GM18873 (cell line): ENCODE data around the gene KCNQ1.

Experiments
- ATAC-seq: cut with Tn5 transposase; IDR thresholded peaks from one replicate; pipeline ENCODE4 v1.9.1; 2021; ENCODE audit warnings: mild to moderate bottlenecking, moderate library complexity, moderate number of reproducible peaks; ENCODE audit not compliant: unreplicated experiment, low FRiP score

Gene KCNQ1

DNA sequence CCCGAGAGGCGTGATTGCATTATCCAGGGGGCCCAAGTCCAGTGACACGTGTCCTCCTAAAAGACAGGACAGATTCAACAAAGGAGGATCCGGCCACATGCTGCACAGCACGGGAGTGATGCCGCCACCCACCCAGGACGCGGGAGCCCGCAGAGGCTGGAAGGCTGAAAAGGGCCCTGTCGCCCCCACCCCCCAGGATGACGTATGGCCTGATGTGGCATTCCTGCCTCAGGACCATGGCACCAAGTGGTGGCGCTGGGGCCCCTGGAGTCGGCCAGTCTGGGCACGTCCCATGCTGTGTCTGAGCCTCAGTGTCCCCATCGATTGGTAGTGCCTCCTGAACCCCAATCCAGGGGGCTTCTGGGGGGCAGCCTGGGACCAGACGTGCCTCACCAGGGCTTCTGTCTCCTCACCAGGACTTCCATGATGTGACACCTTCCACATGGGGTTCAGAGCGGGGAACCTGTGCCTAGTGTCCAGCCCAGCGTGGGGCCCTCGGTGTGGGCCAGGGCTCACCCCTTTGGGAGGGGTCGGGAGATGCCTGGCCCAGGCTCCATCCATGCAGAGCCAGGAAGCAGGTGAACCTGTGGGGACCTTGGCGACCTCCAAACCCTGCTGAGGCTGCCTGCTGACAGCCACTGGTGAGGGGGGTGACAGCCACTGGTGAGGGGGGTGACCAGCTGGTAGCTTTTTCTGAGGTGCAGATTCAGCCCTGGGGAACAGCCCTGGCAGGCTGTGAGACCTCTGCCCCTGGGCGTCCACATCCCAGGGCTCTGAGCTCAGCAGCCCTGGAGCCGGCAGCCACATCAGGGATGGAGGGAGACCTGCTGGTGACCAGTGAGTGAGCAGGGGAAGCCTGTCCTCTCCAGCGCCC lies 75.3 kb downstream of the KCNQ1 start:
- no peak for ATAC-seq

DNA sequence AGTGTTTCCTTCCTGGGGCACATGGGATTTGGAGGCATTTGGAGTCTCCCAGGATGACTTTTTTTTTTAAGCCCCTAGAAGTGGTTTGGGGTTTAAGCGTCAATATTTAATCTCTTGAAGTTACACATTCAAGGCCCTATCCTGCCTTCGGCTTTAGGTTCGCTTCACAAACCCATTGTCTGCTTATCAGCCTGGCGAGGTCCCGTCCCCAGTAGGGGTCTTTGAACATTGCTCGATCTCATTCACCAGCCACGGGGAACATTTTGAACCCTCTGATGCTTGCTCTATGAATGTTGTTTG lies 75.9 kb downstream of the KCNQ1 start:
- ATAC-seq, result no peak

DNA sequence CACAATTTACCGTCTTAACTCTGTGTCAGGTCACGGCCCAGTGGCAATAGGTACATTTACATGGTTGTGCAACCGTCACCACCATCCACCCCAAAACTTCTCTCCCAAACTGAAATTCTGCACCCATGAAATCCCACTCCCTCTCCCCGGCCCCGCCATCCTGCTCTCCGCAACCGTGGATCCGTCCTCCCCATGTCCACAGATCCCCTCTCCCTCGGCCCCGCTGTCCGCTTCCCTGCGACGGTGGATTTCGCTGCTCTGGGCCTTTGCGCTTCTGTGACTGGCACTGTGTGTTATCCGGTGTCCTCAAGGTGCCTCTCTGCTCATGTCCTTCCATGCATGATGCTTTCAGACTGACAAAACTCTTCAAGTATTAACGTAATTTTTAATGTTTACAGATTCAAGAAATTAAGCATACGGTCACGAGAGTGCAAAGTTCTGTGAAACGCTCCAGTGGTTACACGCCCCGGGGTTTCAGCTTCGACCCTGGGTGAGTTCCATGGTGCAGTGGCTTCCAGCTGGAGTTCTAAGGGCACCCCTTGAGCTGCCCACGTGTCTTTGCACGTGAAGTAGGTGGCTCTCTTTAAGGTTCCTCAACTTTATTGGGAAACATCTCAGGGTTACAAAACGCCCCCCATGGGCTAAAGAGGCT lies 76.4 kb downstream of the KCNQ1 start:
- ATAC-seq, result no peak

DNA sequence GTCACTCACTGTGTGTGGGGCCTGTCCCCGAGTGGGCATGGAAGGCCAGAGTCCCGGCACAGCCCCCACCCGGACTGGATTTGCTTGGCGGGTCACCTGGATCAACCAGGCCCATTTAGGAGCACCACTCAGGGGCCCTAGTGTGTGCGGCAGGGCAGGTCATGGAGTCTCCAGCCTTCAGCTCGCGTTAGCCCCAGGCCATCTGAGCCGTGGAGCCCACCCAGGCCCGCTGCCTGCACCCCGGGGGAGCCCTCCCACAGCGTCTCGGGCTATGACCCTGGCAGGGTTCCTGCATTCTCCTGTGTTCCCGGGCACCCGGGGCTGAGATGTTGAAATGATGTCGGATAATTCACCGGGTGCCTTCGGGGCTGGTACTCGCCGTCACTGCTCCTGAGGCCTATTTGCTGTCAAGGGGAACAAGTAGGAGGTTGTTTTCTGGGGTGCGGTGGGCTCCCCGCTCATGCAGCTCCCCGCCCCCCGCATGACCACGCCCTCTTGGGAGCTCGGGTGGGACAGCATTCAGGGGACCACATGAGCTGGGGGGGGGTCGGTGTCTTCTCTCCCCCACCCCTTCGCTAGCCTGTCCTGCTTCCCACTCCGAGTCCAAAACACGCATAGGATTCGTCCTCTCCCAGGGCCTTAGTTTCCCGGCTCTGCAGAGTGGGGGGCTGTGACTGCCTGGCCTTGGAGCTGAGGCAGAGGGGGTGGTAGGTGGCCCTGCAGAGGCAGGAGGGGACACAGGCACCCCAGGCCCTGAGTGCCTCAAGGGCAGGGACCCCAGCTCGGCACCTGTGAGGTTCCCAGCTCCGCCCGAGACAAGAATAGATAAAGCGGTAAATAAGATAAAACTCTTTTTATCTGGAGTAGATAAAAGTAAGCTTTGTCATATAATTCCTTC lies 77.2 kb downstream of the KCNQ1 start:
- ATAC-seq, result no peak

DNA sequence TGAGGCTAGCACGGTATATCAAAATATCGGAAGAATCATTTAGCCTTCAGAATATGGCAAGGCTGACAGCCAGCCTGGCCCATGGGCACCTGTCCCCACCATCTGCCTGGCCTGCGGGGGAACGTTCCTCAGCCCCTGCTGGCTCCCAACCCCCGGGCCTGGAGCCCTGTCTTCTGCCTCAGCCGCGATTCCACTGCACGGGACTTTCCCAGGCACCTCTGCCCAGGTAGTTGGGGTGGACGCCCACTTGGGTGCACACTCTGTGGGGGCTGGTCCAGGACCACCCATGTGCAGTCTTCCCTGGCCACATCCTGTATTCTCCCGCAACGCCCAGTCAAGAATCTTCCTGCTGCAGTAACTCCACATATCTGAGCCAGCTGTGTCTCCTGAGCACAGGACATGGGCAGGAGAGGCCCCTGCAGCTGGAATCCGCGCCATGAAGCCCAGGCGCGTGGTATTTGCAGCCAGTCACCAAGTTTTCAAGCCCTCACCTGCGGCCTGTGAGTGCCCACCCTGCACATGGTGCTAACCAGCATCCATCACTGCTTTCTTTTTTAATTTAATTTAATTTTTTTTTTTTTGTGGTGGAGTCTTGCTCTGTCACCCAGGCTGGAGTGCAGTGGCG lies 77.9 kb downstream of the KCNQ1 start:
- ATAC-seq, result no peak

DNA sequence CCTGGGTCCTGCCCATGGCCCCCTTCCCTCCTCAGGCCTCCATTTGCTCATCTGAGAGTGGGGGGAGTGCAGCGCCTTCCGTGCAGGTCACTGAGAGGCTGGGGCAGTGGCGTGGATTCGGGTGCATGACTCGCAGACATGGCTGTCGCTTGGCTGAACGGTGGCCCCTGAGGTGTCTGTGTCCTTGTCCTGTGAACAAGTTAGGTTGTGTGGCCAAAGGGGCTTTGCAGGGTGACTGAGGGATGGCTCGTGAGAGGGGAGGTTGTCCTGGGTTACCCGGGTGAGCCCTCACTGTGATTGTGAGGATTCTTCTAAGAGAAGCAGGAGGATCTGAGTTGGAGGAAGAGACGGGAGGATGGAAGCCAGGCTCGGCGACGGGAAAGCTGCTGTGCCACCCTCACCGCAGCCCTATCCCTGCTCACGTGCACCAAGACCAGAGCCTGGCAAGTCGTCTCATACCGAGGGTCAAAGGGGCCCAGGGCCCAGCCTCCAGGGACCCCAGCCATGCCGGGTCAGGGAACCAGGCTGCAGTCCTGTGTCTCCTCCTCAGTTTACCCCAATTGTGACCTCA lies 79.1 kb downstream of the KCNQ1 start:
- ATAC-seq, result no peak

DNA sequence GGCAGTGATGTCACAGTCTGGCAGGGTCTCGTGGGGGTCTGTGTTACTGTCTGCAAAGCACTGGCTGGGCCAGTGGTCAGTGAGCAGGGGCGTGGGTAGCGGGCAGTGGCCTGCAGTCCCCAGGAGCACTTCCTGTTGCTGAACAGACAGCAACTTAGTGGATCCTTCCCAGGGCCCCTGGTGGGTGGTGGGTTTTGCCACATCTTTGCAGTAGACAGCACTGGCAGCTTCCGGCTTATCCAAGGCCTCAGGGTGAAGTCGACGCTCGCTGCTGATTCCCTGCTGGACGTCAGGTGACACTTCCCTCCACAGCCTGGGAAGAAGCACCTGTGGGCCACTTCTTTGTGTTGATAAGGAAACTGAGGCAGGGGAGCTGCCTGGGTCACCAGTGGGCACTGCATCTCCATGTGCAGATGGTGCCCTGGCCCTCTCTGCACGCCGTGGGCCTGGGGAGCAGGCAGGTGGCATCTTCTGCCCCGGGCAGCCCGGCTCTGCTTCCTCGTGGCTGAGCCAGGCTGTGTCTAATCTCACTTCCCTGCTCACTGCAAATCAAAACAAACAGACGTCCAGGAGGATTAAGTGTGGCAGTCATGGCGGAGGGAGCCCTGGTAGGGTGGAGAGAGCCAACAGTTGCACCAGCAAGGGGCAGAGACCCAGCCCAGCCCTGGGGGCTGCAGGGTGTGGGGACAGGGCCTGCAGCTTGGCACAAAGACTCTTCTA lies 79.8 kb downstream of the KCNQ1 start:
- no peak for ATAC-seq

DNA sequence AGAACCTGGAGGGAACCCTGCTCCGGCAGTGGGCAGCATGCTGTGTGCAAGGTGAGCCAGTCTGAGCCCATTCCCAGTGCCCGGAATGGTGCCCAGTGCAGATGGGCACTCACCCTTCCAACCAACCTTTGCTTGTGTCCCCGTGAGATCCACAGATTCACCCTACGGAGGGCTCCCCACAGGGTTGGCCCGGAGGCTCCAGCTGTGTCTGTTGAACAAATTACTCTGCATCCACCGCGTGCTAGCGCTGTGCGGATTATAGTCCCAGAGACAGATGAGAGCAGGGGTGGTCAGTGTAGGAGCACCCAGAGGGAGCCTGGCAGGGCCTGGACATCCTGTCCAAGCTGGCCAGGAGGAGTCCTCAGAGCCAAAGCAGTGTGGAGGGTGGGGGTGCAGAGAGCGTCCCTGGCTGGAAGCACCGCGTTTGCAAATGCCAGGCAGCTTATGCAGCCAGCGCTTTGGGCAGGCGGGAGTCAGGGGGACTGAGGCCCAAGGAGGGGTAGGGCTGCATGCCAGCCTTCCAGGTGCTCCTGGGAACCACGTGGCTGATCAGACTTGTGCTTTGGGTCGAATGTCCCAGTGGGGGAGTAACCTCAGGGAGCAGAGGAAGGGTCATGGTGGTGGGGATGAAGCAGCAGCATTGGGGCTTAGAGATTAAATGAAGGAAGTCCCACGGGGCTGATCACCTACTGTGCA lies 80.5 kb downstream of the KCNQ1 start:
- no peak for ATAC-seq

DNA sequence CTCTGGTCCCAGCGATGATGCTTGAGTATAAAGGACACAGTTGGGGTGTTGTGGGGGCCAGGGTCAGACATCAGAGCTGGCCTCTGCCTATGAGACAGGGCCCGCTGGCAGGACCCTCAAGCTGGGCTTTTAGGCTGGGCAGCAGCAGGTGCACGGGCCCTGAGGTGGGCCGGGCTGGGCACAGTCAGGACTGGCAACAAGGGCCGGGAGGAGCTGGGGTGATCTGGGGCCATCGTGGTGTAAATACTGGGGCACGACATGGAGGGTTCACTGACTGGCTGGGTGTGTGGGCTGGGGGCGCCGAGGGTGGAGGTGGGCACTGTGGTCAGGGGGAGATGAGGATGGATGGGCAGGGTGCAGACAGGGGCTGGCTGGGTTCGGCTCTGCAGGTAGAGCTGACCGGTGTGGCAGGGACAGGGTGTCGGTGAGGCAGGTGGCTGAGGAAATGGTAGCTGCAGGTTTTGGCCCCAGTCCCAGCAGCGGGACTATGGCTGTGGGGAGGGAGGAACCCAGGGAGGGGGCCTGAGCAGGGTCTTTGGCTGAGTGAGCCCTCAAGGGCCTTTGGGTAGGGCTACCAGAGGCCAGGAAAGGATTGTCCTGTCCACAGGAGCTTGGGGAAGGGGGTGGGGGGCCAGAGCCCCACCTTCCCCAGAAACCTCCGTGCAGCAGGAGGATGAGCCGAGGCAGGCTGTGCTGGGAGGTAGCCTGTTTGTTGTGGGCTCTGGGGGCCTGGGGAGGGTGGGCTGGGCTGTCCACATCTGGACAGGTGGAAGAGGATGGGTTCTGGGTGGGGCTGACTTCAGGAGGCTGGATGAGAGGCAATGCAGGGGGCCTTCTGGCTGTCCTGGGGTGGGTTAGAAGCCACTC lies 81.4 kb downstream of the KCNQ1 start:
- ATAC-seq, result no peak

DNA sequence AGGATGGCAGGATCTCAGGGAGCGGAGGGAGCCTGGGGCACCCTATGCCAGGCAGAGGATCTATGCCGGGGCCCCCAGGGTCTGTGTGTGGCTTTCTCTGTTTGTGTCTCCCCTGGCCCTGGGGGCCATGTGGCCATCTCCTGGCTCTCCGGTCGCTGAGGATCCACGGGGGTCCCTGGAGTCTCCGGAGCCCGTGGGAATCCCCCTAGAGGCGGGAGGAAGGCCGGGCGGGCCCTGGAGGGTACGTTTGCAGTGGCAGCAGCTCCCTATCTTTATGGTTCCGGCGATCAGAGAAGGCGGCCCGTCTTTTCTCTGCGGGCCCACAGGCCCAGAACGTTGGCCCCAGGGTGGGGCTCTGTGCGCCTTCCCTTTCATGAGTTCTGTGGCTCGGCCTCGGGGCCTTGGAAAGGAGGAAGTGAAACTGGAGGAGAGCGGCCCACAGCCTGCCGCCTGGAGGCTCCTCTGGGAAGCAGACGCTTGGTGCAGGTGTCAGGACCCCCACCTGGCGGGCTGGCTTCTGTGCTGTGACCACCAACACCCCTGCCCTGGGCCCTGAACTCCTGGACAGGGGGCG lies 82.1 kb downstream of the KCNQ1 start:
- ATAC-seq, result no peak

DNA sequence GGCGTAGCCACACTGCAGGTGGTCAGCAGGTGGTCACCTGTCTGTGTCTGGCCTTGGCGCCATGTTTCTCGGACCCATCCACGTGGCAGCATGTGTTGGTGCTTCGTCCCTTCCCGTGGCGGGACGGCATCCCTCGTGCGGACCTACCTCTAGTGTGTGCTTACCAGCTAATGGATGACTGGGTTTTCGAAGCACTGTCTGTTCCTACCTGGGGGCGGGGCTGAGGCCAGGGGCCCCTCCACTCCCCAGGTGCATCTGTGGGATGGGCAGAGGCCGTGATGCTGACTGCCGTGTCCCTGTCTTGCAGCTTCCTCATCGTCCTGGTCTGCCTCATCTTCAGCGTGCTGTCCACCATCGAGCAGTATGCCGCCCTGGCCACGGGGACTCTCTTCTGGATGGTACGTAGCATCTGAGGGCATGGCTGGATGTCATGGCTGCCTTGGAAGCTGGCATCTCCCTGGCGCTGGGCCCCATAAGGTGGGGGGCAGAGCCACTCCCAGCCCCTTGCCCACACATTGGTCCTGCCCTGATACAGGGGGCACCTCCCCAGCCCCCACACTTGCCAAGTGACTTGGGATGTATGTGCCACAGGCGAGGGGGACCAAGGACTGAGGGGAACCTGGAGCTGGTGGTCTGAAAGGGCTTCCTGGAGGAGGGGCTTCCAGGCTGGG lies 82.9 kb downstream of the KCNQ1 start:
- no peak for ATAC-seq

DNA sequence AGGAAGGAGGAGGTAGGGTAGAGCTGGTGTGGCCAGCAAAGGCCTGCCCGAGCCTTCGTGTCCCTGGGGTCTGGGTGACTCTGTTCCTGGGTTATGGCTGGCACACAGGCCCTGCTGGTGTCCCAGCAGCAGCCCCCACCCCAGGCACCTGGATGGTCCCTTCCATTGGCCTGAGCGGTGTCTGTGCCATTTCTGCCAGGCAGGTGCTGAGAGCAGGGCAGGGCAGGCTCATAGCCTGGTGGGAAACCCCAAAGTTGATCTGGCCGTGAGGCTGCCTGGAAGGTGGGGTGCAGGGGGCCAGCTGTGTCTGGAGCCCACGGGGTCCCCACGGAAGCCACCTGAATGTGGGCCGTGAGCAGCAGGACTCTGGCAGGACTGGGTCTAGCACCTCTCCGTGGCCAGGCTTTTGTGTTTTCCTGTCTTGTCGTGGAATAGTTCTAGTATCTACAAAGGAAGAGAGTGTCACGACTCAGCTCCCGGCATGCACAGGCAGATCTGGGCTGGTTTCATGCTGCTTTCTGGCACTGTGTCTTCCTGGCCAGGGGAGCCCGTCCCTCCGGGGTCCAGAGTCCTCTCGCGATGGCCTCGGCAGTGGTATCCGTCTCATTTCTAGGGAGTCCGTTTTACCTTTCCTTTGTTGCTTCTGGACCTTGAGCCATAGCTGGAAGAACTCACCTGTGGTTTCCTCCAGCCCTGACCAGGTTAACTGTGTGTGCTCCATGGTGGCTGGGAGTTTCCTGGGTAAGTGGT lies 83.7 kb downstream of the KCNQ1 start:
- no peak for ATAC-seq

DNA sequence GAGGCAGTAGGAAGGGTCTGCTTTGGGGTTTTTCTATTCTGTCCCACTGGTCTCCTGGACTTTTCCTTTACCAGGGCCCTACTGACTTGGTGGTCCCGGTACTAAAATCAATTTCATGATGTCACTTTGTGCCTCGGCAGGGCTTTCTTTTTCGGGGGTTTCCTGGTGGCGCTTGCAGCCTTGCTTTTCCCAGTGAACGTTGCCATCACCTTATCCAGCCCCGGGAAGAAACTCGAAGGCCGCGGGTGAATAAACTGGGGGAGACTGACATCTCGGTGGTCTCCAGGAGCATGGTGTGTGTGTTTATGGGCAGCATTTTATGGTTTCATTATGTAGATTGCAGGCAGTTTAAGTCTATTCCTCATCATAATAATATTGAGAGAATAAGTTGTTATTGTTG lies 84.4 kb downstream of the KCNQ1 start:
- no peak for ATAC-seq

DNA sequence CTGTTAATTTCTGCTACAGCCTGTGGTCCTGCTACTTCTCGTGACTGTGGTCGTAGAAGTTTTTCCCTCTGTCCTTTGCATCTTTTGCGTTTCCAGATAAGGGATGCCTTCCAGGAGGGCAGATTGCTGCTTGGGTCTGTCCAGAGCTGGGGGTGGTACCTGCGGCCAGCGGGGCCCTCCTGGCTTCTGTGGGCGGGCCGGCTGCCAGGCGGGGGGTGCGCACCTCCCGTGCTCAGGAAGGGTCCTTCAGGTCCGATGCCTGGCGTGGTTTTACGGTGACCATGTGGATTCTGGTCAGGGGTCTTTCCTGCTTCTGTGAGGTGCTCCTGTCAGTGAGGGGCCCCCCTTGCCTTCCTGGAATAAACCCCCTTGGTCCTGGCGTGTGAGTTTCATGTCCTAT lies 84.8 kb downstream of the KCNQ1 start:
- ATAC-seq, result no peak

DNA sequence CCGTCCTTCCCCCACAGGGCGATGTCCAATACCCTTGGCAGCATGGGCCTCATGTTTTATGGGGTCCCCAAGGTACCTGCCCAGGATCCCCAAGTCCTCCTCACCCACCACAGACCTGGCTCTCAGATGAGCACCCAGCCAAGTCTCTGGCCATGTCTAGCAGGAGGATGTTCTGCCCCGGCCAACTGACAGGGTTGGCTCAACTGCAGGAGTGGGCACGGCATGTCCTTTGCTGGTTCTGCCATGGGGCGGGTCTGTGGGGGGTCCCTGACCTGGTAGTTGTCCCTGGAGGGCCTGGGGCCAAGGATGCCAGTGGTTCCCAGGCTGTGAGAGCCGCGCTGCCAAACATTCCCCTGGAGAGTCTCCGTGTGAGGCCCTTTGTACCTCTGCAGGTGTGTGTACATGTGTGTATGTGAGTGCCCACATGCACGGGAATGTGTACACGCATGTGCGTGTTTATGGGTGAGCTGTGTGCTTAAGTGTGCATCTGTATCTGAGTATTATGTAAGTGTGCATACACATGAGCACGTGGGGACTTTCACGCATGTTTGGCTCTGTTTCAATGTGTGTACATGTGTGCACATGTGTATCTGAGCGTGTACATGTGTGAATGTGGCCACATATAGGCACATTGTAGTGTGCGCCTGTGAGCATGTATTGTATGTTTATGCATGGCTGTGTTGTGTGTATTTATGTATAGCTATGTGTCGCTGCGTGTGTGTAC lies 85.5 kb downstream of the KCNQ1 start:
- ATAC-seq, result no peak

DNA sequence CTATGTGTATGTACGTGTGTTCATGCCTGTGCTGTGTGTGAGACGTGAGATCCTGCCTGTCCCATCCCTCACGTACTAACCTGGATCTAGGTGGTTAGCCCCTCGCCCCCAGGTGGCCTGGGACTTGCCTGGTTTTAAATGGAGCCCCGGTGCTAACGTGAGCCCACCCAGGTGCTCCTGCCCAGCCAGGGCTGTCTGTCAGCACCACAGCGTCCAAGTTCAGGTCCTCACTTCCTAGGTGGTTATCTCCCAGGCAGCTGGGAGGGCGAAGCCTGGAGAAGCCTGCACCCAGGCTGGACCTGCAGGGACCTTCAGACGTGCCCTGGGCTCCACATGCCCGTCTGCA lies 86.0 kb downstream of the KCNQ1 start:
- no peak for ATAC-seq
